ENCODE data around the gene TNFRSF8. TPM values are rescaled to one million over a fixed set of nuclear protein-coding genes. Genes with fewer than 3 reads are reported as not detected.

TNFRSF8 gene
- total and polyA plus RNA-seq, 2 of the 13 experiments (the other 11 are each of a cell fraction or from before 2014, with no cell fraction given): not detected

DNA sequence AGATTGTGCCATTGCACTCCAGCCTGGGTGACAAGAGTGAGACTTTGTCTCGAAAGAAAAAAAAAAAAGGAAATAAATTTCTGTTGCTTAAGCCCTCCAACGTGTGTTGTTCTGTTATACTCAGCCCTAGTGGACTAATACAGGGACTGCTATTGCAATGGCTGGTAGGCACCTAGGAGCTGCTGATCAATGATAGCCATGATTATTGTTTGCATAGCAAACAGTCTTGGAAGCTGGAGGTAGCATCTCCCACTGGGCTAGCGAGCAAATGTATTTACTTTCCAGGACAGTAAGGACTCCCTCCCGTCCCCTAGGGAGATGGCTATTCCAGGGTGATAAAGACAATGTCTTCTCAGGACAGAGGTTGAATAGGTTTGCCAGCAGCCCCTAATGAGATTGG lies 13.5 kb upstream of the TNFRSF8 start (continued):
- TF ChIP-seq, protein P1, sequence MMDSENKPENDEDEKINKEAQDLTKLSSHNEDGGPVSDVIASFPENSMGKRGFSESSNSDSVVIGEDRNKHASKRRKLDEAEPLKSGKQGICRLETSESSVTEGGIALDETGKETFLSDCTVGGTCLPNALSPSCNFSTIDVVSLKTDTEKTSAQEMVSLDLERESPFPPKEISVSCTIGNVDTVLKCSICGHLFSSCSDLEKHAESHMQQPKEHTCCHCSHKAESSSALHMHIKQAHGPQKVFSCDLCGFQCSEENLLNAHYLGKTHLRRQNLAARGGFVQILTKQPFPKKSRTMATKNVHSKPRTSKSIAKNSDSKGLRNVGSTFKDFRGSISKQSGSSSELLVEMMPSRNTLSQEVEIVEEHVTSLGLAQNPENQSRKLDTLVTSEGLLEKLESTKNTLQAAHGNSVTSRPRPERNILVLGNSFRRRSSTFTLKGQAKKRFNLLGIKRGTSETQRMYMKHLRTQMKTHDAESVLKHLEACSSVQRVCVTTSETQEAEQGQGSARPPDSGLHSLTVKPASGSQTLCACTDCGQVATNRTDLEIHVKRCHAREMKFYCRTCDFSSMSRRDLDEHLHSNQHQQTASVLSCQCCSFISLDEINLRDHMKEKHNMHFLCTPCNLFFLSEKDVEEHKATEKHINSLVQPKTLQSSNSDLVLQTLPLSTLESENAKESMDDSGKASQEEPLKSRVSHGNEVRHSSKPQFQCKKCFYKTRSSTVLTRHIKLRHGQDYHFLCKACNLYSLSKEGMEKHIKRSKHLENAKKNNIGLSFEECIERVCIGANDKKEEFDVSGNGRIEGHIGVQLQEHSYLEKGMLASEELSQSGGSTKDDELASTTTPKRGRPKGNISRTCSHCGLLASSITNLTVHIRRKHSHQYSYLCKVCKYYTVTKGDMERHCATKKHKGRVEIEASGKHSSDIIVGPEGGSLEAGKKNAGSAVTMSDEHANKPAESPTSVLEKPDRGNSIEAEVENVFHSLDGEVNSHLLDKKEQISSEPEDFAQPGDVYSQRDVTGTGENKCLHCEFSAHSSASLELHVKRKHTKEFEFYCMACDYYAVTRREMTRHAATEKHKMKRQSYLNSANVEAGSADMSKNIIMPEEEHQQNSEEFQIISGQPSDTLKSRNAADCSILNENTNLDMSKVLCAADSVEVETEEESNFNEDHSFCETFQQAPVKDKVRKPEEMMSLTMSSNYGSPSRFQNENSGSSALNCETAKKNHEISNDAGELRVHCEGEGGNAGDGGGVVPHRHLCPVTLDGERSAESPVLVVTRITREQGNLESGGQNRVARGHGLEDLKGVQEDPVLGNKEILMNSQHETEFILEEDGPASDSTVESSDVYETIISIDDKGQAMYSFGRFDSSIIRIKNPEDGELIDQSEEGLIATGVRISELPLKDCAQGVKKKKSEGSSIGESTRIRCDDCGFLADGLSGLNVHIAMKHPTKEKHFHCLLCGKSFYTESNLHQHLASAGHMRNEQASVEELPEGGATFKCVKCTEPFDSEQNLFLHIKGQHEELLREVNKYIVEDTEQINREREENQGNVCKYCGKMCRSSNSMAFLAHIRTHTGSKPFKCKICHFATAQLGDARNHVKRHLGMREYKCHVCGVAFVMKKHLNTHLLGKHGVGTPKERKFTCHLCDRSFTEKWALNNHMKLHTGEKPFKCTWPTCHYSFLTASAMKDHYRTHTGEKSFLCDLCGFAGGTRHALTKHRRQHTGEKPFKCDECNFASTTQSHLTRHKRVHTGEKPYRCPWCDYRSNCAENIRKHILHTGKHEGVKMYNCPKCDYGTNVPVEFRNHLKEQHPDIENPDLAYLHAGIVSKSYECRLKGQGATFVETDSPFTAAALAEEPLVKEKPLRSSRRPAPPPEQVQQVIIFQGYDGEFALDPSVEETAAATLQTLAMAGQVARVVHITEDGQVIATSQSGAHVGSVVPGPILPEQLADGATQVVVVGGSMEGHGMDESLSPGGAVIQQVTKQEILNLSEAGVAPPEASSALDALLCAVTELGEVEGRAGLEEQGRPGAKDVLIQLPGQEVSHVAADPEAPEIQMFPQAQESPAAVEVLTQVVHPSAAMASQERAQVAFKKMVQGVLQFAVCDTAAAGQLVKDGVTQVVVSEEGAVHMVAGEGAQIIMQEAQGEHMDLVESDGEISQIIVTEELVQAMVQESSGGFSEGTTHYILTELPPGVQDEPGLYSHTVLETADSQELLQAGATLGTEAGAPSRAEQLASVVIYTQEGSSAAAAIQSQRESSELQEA (CRISPR knock-in tag; IDR thresholded peaks at IDR 0.05; ENCODE audit: not compliant biosample characterization): no peak
- TF ChIP-seq, protein P2, sequence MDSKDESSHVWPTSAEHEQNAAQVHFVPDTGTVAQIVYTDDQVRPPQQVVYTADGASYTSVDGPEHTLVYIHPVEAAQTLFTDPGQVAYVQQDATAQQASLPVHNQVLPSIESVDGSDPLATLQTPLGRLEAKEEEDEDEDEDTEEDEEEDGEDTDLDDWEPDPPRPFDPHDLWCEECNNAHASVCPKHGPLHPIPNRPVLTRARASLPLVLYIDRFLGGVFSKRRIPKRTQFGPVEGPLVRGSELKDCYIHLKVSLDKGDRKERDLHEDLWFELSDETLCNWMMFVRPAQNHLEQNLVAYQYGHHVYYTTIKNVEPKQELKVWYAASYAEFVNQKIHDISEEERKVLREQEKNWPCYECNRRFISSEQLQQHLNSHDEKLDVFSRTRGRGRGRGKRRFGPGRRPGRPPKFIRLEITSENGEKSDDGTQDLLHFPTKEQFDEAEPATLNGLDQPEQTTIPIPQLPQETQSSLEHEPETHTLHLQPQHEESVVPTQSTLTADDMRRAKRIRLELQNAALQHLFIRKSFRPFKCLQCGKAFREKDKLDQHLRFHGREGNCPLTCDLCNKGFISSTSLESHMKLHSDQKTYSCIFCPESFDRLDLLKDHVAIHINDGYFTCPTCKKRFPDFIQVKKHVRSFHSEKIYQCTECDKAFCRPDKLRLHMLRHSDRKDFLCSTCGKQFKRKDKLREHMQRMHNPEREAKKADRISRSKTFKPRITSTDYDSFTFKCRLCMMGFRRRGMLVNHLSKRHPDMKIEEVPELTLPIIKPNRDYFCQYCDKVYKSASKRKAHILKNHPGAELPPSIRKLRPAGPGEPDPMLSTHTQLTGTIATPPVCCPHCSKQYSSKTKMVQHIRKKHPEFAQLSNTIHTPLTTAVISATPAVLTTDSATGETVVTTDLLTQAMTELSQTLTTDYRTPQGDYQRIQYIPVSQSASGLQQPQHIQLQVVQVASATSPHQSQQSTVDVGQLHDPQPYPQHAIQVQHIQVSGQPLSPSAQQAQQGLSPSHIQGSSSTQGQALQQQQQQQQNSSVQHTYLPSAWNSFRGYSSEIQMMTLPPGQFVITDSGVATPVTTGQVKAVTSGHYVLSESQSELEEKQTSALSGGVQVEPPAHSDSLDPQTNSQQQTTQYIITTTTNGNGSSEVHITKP (CRISPR knock-in tag; IDR thresholded peaks at IDR 0.05; ENCODE audit: low read depth): no peak
